ENCODE results near the gene CSNK2A3. TPM values are rescaled to one million over a fixed set of nuclear protein-coding genes. Genes with fewer than 3 reads are reported as not detected.

CSNK2A3 gene
- total RNA-seq, 1 experiment from 2014 or later, result 2.0 TPM

DNA sequence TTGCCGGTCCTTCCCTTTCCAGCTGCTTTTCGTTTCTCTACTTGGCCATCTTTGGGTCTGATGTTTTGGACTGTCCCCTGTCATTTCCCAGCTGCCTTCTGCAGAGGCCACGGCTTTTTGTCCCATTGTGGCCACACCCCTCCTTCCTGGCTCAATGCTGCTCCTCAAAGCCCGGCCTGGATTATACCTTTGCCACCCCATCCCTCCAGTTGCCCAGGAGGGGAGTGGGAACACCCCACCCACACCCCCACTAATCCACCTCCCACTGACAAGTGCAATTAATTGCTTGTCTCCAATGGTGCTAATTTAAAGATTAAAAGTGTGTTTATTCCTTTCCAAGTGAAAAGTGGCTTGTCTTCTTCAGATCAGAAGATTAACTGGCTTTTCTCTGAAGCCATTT lies 34.2 kb upstream of the CSNK2A3 start:
- Histone ChIP-seq H3K79me2 (ENCODE audit: insufficient read depth, low read length) (no peaks in the 10 kb centered on the region), H3K4me1 (ENCODE audit: control insufficient read depth in 1 of 2, insufficient read depth in 2 of 2, low read length in 2 of 2) (peaks cover 8 to 15% of the 10 kb centered on the region in 2 experiments; a peak in 3 of 4 replicates), H3K9ac (ENCODE audit: low read length) (no peak overlapping the region), H2AFZ (ENCODE audit: low read depth, low read length, poor library complexity, severe bottlenecking) (no peak overlapping the region), H3K27me3 (ENCODE audit: insufficient read depth, low read length) (no peaks in the 10 kb centered on the region), H3K27ac (ENCODE audit: low read depth, low read length) (no peak overlapping the region), H3K9me2 (ENCODE audit: insufficient read depth) (no peaks in the 10 kb centered on the region), H3K9me3 (ENCODE audit: control insufficient read depth in 1 of 2, insufficient read depth in 1 of 2, low read depth in 1 of 2, low read length in 2 of 2) (no peaks in the 10 kb centered on the region), H3K4me2 (ENCODE audit: low read length) (no peak overlapping the region), H3K4me3 (replicated peaks in 1 of 2; ENCODE audit: low read depth in 1 of 2, low read length in 2 of 2) (no peak overlapping the region), H3K36me3 (ENCODE audit: control insufficient read depth in 1 of 2, insufficient read depth in 2 of 2, low read length in 2 of 2) (no peaks in the 10 kb centered on the region), H4K20me1 (ENCODE audit: insufficient read depth) (no peaks in the 10 kb centered on the region)
- CTCF ChIA-PET, result no interaction called here
- TF ChIP-seq SRF (IDR thresholded peaks at IDR 0.05; ENCODE audit: low read depth) (no peak), EGR1 (IDR thresholded peaks at IDR 0.05; ENCODE audit: low read depth) (no peak), POLR2A (IDR thresholded peaks at IDR 0.05; ENCODE audit: borderline replicate concordance, extremely low read depth, insufficient read depth, insufficient read length) (no peak), EZH2phosphoT487 (IDR thresholded peaks at IDR 0.05; ENCODE audit: borderline replicate concordance) (no peak), EZH2 (IDR thresholded peaks at IDR 0.05) (no peak), FOSL1 (IDR thresholded peaks at IDR 0.05; ENCODE audit: low read depth) (no peak), POLR2AphosphoS5 (IDR thresholded peaks at IDR 0.05; ENCODE audit: low read depth, low read length) (no peak), CBX3 (IDR thresholded peaks at IDR 0.05; ENCODE audit: low read depth) (no peak), ELF1 (IDR thresholded peaks at IDR 0.05; ENCODE audit: borderline replicate concordance, low read depth) (no peak), JUND (IDR thresholded peaks at IDR 0.05) (no peak)
- TF ChIP-seq, protein P1, sequence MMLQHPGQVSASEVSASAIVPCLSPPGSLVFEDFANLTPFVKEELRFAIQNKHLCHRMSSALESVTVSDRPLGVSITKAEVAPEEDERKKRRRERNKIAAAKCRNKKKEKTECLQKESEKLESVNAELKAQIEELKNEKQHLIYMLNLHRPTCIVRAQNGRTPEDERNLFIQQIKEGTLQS (IDR thresholded peaks at IDR 0.05), result no peak
- ATAC-seq (no peak), DNase-seq (ENCODE audit: low read depth, low spot score) (no peak)
- RAD21 ChIA-PET (ENCODE audit: low non-redundant PET in 1 of 2, low total read pairs in 2 of 2, uncharacterized antibody in 2 of 2, unreplicated experiment in 2 of 2), result no interaction called here
- BruUV-seq (replicated peaks), result no TSS peak
- intact Hi-C loops (cut with micrococcal nuclease), result no loop called here
- POLR2A ChIA-PET, result no interaction called here

DNA sequence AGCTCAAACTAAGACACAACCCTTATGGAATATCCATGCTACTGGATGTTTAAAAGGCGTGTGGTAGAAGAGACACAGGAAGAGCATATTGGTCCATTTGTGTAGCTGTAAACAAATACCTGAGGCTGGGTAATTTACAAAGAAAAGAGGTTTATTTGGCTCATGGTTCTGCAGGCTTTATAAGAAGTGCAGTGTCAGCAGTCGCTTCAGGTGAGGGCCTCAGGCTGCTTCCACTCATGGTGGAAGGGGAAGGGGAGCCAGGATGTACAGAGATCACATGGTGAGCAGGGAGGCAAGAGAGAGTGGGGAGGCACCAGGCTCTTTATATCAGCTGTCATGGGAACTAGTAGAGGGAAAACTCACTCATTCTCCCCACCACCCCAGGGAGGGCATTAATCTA lies 31.8 kb upstream of the CSNK2A3 start:
- ATAC-seq (no peak), DNase-seq (ENCODE audit: low read depth, low spot score) (no peak)
- no peaks in the 10 kb centered on the region for H3K9me3 ChIP-seq (ENCODE audit: control insufficient read depth in 1 of 2, insufficient read depth in 1 of 2, low read depth in 1 of 2, low read length in 2 of 2)
- H3K27ac ChIP-seq (ENCODE audit: low read depth, low read length), result no peak overlapping the region
- no peak overlapping the region for H2AFZ ChIP-seq (ENCODE audit: low read depth, low read length, poor library complexity, severe bottlenecking)
- ChIA-PET POLR2A (no interaction called here), CTCF (no interaction called here), RAD21 (ENCODE audit: low non-redundant PET in 1 of 2, low total read pairs in 2 of 2, uncharacterized antibody in 2 of 2, unreplicated experiment in 2 of 2) (no interaction called here)
- intact Hi-C loops (cut with micrococcal nuclease), result no loop called here
- BruUV-seq (replicated peaks), result no TSS peak
- no peak overlapping the region for H3K4me3 ChIP-seq (replicated peaks in 1 of 2; ENCODE audit: low read depth in 1 of 2, low read length in 2 of 2)
- no peaks in the 10 kb centered on the region for H3K36me3 ChIP-seq (ENCODE audit: control insufficient read depth in 1 of 2, insufficient read depth in 2 of 2, low read length in 2 of 2)
- H3K27me3 ChIP-seq (ENCODE audit: insufficient read depth, low read length), result no peaks in the 10 kb centered on the region
- peaks cover 0 to 5% of the 10 kb centered on the region in 2 experiments; a peak in 1 of 4 replicates for H3K4me1 ChIP-seq (ENCODE audit: control insufficient read depth in 1 of 2, insufficient read depth in 2 of 2, low read length in 2 of 2)
- H4K20me1 ChIP-seq (ENCODE audit: insufficient read depth), result no peaks in the 10 kb centered on the region
- no peaks in the 10 kb centered on the region for H3K79me2 ChIP-seq (ENCODE audit: insufficient read depth, low read length)
- H3K4me2 ChIP-seq (ENCODE audit: low read length), result no peak overlapping the region
- no peak overlapping the region for H3K9ac ChIP-seq (ENCODE audit: low read length)
- no peaks in the 10 kb centered on the region for H3K9me2 ChIP-seq (ENCODE audit: insufficient read depth)
- TF ChIP-seq ZBTB33 (IDR thresholded peaks at IDR 0.05; ENCODE audit: extremely low read depth, insufficient replicate concordance, low read length), result no peak
- TF ChIP-seq POLR2A (IDR thresholded peaks at IDR 0.05; ENCODE audit: borderline replicate concordance, extremely low read depth, insufficient read depth, insufficient read length), result no peak
- no peak for TF ChIP-seq EGR1 (IDR thresholded peaks at IDR 0.05; ENCODE audit: low read depth)
- TF ChIP-seq TCF7L2 (IDR thresholded peaks at IDR 0.05; ENCODE audit: borderline replicate concordance, extremely low read depth, insufficient read depth, insufficient read length), result no peak
- no peak for TF ChIP-seq EZH2 (IDR thresholded peaks at IDR 0.05)
- TF ChIP-seq, protein P2, sequence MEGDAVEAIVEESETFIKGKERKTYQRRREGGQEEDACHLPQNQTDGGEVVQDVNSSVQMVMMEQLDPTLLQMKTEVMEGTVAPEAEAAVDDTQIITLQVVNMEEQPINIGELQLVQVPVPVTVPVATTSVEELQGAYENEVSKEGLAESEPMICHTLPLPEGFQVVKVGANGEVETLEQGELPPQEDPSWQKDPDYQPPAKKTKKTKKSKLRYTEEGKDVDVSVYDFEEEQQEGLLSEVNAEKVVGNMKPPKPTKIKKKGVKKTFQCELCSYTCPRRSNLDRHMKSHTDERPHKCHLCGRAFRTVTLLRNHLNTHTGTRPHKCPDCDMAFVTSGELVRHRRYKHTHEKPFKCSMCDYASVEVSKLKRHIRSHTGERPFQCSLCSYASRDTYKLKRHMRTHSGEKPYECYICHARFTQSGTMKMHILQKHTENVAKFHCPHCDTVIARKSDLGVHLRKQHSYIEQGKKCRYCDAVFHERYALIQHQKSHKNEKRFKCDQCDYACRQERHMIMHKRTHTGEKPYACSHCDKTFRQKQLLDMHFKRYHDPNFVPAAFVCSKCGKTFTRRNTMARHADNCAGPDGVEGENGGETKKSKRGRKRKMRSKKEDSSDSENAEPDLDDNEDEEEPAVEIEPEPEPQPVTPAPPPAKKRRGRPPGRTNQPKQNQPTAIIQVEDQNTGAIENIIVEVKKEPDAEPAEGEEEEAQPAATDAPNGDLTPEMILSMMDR (IDR thresholded peaks at IDR 0.05 in 2 of 3, conservative IDR thresholded peaks at IDR 0.05 in 1 of 3; ENCODE audit: borderline replicate concordance in 1 of 3, insufficient read depth in 1 of 3, low read depth in 2 of 3, low read length in 2 of 3), result no peak
- TF ChIP-seq ZNF274 (IDR thresholded peaks at IDR 0.05; ENCODE audit: low read depth, low read length), result no peak
- no peak for TF ChIP-seq JUND (IDR thresholded peaks at IDR 0.05)
- no peak for TF ChIP-seq YY1 (IDR thresholded peaks at IDR 0.05; ENCODE audit: extremely low read depth, insufficient replicate concordance, low read depth, low read length)
- no peak for TF ChIP-seq SRF (IDR thresholded peaks at IDR 0.05; ENCODE audit: low read depth)
- TF ChIP-seq SIN3A (IDR thresholded peaks at IDR 0.05; ENCODE audit: low read depth), result no peak
